AG04450 (cell line): Measurements from ENCODE around the gene MUCL3. TPM values are rescaled to one million over a fixed set of nuclear protein-coding genes. Genes with fewer than 3 reads are reported as not detected.

Experiments used
- CTCF ChIA-PET: fragments of 300-600, 350-600 bp; formaldehyde crosslinking; extraction: SDS; loops from one replicate; lab custom pipeline; 2022; ENCODE audit warnings: antibody characterized with exemption, inconsistent platforms; lab: Charles Lee
- POLR2A ChIA-PET: fragments of 350-600 bp; formaldehyde crosslinking; extraction: SDS; loops from one replicate; lab custom pipeline; 2021; ENCODE audit warnings: antibody characterized with exemption, inconsistent platforms; lab: Yijun Ruan, JAX
- DNase-seq: peaks from one replicate; pipeline ENCODE4 v3.0.0-alpha.2; 2011; ENCODE audit warnings: low read depth, low spot score
- H3K27ac ChIP-seq: one replicate; pipeline ENCODE4 v1.5.1; 2012; ENCODE audit warnings: low read depth, low read length, control low read depth
- H3K27me3 ChIP-seq: one replicate; pipeline ENCODE4 v1.6.0; 2012; ENCODE audit warnings: low read length; ENCODE audit not compliant: control insufficient read depth, insufficient read depth
- H3K4me3 ChIP-seq: 2 replicates; pipeline ENCODE4 v1.5.1; 2011; ENCODE audit warnings: mild to moderate bottlenecking, low read depth, low read length, control low read depth
- H3K9me3 ChIP-seq: 2 replicates; pipeline ENCODE4 v1.5.1; 2012; ENCODE audit warnings: low read length; ENCODE audit not compliant: control insufficient read depth, insufficient read depth
- polyA plus RNA-seq: library from polyadenylated mRNA; depleted of rRNA; stranded (reverse); fragments of >200 nt; gene quantifications from 2 replicates; pipeline ENCODE4 v1.2.3, GENCODE V29; 2011
- TF ChIP-seq, protein P1 (sequence below): IDR thresholded peaks from 2 replicates; pipeline ENCODE4 v1.5.1; 2011; ENCODE audit warnings: low read depth, low read length, control low read depth, inconsistent platforms

MUCL3 gene
- polyA plus RNA-seq, 1 experiment: not detected

- TF ChIP-seq, protein P1, sequence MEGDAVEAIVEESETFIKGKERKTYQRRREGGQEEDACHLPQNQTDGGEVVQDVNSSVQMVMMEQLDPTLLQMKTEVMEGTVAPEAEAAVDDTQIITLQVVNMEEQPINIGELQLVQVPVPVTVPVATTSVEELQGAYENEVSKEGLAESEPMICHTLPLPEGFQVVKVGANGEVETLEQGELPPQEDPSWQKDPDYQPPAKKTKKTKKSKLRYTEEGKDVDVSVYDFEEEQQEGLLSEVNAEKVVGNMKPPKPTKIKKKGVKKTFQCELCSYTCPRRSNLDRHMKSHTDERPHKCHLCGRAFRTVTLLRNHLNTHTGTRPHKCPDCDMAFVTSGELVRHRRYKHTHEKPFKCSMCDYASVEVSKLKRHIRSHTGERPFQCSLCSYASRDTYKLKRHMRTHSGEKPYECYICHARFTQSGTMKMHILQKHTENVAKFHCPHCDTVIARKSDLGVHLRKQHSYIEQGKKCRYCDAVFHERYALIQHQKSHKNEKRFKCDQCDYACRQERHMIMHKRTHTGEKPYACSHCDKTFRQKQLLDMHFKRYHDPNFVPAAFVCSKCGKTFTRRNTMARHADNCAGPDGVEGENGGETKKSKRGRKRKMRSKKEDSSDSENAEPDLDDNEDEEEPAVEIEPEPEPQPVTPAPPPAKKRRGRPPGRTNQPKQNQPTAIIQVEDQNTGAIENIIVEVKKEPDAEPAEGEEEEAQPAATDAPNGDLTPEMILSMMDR: no peak
- no peak for DNase-seq
- Histone ChIP-seq H3K27ac (no peak overlapping the region), H3K4me3 (no peak overlapping the region), H3K27me3 (peaks cover 51% of the 10 kb centered on the region), H3K9me3 (no peaks in the 10 kb centered on the region)
- POLR2A ChIA-PET: no interaction called here
- CTCF ChIA-PET: no interaction called here
Measured at GRCh38 chr6:30948811-30949210, 8.0 kb downstream of the MUCL3 start.

DNA sequence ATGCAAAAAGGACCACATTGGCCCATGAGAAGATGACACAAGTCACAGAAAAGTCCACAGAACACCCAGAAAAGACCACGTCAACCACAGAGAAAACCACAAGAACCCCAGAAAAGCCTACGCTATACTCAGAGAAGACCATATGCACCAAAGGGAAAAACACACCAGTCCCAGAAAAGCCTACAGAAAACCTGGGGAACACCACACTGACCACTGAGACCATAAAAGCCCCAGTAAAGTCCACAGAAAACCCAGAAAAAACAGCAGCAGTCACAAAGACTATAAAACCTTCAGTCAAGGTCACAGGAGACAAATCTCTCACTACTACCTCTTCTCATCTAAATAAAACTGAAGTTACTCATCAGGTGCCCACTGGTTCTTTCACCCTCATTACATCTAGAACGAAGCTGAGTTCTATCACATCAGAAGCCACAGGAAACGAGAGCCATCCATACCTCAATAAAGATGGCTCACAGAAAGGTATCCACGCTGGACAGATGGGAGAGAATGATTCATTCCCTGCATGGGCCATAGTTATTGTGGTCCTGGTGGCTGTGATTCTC is 11.2 kb downstream of the MUCL3 start:
- Histone ChIP-seq H3K9me3 (no peaks in the 10 kb centered on the region), H3K27me3 (peaks cover 54% of the 10 kb centered on the region), H3K4me3 (no peak overlapping the region), H3K27ac (no peak overlapping the region)
- DNase-seq: no peak
- ChIA-PET POLR2A (no interaction called here), CTCF (interaction anchor here (0.6 kb wide), 2 partner anchors 43 to 131 kb away, joined by 3 read pairs; no protein-coding TSS in a partner anchor)
- TF ChIP-seq, protein P1: no peak

- Histone ChIP-seq H3K27me3 (peaks cover 41% of the 10 kb centered on the region), H3K4me3 (no peak overlapping the region; the same call in 1 of the 2 replicates), H3K27ac (no peak overlapping the region), H3K9me3 (no peaks in the 10 kb centered on the region)
- POLR2A ChIA-PET: no interaction called here
- no peak for DNase-seq
- TF ChIP-seq, protein P1: no peak
- CTCF ChIA-PET: interaction anchor here (0.8 to 1.6 kb wide), 4 partner anchors 12 to 116 kb away, joined by 3 to 6 read pairs (median 4); no protein-coding TSS in a partner anchor
Measured at GRCh38 chr6:30954631-30955366, 14.0 kb downstream of the MUCL3 start.

GRCh38 chr6:30955367-30956042 is 14.7 kb downstream of the MUCL3 start:
- Histone ChIP-seq H3K4me3 (peak overlapping the region; percentile 43), H3K27me3 (peaks cover 43% of the 10 kb centered on the region), H3K9me3 (no peaks in the 10 kb centered on the region), H3K27ac (no peak overlapping the region)
- ChIA-PET CTCF (interaction anchor here (0.8 to 1.6 kb wide), 5 partner anchors 13 to 132 kb away, joined by 3 to 6 read pairs (median 4); no protein-coding TSS in a partner anchor), POLR2A (interaction anchor here (0.6 kb wide), 1 partner anchor 37 kb away, joined by 3 read pairs; no protein-coding TSS in a partner anchor)
- TF ChIP-seq, protein P1: no peak
- DNase-seq: no peak
